Rectal smooth muscle tissue (tissue), 1 donor: Measurements from ENCODE around the gene OTOP2.

Source experiments
- H3K27ac ChIP-seq: one replicate; pipeline ENCODE4 v1.7.0; 2013; ENCODE audit warnings: low read depth, low read length, inconsistent platforms
- H3K27me3 ChIP-seq: one replicate; pipeline ENCODE4 v1.7.0; 2013; ENCODE audit warnings: low read length; ENCODE audit not compliant: control insufficient read depth, insufficient read depth
- H3K36me3 ChIP-seq: one replicate; pipeline ENCODE4 v1.7.0; 2013; ENCODE audit warnings: low read length; ENCODE audit not compliant: control insufficient read depth, insufficient read depth
- H3K4me1 ChIP-seq: one replicate; pipeline ENCODE4 v1.7.0; 2013; ENCODE audit warnings: low read length; ENCODE audit not compliant: control insufficient read depth, insufficient read depth
- H3K4me3 ChIP-seq: one replicate; pipeline ENCODE4 v1.7.0; 2013; ENCODE audit warnings: low read length
- H3K9ac ChIP-seq: one replicate; pipeline ENCODE4 v1.7.0; 2013; ENCODE audit warnings: low read length

Gene OTOP2

DNA sequence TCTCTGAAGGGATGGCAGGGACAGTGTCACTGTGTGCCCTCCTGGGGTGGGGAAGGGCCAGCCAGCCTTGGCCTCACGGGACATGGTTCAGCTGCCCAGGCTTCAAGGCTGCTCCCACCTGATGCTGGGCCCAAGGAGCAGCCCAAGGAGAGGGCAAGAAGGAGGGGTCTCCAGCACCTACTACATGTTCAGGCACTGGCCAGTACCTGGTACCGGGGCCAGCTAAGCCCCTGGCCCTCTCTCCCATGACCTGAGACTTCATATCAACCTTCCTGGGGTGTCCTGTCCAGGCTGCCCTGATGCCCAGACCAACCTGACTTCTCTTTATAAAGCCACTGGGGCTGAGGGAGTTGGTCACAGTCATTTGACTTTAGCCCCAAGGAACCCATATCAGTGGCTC is 2.3 kb upstream of the OTOP2 start:
- H3K4me1 ChIP-seq: no peaks in the 10 kb centered on the region
- H3K27ac ChIP-seq: no peak overlapping the region
- no peak overlapping the region for H3K4me3 ChIP-seq
- H3K36me3 ChIP-seq: no peaks in the 10 kb centered on the region
- H3K27me3 ChIP-seq: peaks cover 29% of the 10 kb centered on the region
- H3K9ac ChIP-seq: no peak overlapping the region

DNA sequence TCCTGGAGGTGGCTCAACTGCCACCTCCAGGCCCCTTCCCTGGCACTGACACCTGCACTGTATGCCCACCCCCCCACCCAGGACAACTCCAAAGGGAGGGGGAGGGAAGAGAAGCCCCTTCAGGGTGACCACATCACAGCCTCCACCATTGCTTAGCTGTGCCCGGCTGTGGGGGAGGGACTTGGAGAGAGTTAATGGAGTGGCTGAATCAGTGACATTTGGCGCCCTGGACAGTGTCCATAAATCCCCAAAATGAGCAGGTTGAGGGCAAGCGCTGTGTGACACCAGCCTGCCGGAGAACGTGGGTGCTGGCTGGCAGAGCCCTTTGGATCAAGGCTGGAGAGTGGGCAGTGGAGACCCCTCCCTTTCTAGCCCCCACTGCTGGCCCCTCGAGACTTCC is 1.9 kb upstream of the OTOP2 start:
- no peak overlapping the region for H3K4me3 ChIP-seq
- no peak overlapping the region for H3K27ac ChIP-seq
- peaks cover 33% of the 10 kb centered on the region for H3K27me3 ChIP-seq
- no peaks in the 10 kb centered on the region for H3K4me1 ChIP-seq
- no peaks in the 10 kb centered on the region for H3K36me3 ChIP-seq
- no peak overlapping the region for H3K9ac ChIP-seq

DNA sequence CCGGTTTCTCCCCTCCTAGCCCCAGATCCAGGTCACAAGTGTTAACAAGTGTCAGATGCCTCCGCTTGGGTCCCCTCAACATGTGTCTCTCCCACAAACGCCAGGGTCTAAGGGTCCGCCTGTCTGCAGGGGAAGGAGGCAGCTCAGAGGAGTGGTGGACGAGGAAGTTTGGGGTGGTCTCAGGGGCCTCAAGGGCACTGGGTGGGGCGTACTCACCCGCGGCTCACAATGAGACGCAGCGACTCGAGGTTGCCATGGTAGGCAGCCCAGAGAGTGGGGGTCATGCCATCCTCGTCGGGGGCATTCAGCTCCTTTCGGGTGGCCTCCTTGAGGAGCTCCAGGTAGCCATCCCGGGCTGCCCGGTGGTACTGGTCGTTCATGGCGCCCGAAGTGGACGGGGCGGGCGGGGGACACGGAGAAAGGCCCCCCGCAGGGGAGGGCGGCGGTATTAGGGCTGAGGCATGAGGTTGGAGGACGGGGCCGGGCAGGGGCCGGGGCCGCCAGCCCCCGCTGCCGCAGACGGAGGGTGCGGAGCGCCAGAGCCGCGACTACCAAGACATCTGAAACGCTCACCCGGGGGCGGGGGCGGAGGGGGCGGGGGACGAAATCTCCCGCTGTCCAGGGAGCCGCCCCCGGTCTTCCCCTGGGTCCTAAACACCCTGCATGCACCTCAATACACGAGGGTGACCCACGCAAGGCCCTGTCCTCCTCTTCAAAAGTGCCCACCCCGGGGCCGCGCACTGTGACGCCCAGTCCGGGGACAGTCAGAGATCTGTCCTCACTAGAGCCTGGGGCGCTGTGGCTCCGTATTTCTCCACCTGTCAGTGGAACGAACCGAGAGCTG is 1.2 kb upstream of the OTOP2 start, which contains the start of gene USH1G:
TSS of gene USH1G (minus strand) at position 562 of the 844 bp plus-strand sequence. CDS start at position 380, 182 bp downstream.
- H3K27me3 ChIP-seq: peaks cover 35% of the 10 kb centered on the region
- no peak within 1 kb of the TSS for H3K9ac ChIP-seq

DNA sequence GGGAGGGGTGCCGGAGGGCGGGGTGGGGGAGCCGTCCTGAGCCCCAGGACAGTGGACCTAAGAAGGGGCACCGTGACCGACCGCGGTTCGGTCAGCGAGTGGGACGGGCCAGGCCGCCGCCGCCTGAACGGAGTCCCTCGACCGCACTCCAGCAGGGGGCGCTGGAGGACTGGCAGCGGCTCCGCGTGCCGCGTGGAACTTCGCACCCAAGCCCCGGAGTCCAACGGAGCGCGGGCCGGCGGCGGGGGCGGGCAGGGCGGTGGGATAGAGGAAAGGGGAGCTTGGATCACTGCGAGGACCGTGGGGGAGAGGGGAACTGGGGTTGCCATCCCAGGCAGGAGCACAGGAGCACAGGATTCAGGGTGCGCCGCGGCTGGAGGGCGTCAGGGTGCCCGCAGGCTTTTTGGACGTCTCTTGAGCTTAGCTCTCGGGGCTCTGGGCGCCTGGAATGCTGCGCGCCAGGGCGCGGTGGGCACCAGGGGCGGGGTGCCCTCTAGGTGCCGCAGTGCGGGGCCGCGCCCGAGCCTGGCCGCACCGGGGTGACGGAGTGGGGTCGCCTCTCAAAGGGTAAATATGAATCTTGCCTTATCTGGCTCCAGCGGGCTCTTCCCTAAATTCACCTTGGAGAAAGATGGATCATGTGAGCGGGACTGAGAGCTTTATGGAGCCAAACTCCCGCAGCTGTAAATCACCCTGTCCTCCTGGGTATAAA is 379 bp upstream of the OTOP2 start:
- Histone ChIP-seq H3K36me3 (no peaks in the 10 kb centered on the region), H3K4me3 (no peak overlapping the region), H3K4me1 (no peaks in the 10 kb centered on the region), H3K27ac (no peak overlapping the region), H3K27me3 (peaks cover 35% of the 10 kb centered on the region), H3K9ac (no peak overlapping the region)

More for the DNA sequence above, 1.2 kb upstream of the OTOP2 start, which contains the start of gene USH1G:
- H3K27ac ChIP-seq: no peak within 1 kb of the TSS
- no peak within 1 kb of the TSS for H3K4me3 ChIP-seq
- no peaks in the 10 kb centered on the region for H3K36me3 ChIP-seq
- H3K4me1 ChIP-seq: no peaks in the 10 kb centered on the region

DNA sequence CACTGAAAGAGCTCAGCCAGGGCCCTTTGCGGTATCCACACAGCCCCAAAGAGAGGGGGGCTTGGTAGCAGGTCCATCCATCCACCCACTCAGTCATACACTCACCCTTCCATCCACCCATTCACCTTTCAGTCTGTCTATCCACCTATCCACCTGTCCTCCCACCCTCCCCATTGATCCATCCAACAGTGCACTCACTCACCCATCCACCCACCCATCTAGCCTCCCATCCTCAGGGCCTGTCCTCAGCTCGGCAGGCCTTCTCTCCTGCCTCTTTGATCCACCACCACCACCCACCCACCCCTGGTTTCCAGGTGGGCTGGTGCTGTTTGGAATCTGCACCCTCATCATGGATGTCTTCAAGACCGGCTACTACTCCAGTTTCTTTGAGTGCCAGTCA is 1.2 kb downstream of the OTOP2 start:
- Histone ChIP-seq H3K27me3 (peaks cover 35% of the 10 kb centered on the region), H3K9ac (no peak overlapping the region), H3K27ac (no peak overlapping the region), H3K4me3 (no peak overlapping the region), H3K4me1 (no peaks in the 10 kb centered on the region), H3K36me3 (no peaks in the 10 kb centered on the region)

DNA sequence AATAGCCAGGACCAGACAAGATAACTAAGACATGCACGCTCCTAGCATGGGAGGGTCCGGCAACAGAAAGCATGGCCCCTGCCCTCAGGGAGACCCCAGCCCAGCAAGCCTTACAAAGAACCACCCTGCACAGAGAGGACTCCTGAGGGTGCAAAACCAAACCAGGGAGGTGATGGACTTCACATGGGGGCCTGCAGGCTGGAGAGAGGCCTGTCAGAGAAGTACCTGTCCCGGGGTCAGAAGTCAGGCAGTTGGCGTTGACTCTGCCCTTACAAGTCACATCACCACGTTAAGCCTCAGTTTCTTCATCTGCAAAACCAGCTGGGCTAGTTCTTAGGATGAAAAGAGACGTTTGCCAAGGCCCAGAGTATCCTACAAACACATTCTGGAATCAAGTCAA is 4.7 kb downstream of the OTOP2 start:
- Histone ChIP-seq H3K9ac (no peak overlapping the region), H3K27me3 (peaks cover 35% of the 10 kb centered on the region), H3K4me1 (no peaks in the 10 kb centered on the region), H3K27ac (no peak overlapping the region), H3K4me3 (no peak overlapping the region), H3K36me3 (no peaks in the 10 kb centered on the region)

DNA sequence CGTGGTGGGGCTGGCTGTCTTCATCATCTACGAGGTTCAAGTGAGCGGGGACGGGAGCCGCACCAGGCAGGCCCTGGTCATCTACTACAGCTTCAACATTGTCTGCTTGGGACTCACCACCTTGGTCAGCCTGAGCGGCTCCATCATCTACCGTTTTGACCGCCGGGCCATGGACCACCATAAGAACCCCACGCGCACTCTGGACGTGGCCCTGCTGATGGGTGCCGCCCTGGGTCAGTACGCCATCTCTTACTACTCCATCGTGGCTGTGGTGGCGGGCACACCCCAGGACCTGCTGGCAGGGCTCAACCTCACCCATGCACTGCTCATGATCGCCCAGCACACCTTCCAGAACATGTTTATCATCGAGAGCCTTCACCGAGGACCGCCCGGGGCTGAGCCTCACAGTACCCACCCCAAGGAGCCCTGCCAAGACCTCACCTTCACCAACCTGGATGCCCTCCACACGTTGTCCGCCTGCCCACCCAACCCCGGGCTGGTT is 6.5 kb downstream of the OTOP2 start:
- H3K9ac ChIP-seq: no peak overlapping the region
- H3K27me3 ChIP-seq: peaks cover 21% of the 10 kb centered on the region
- H3K36me3 ChIP-seq: no peaks in the 10 kb centered on the region
- no peaks in the 10 kb centered on the region for H3K4me1 ChIP-seq
- no peak overlapping the region for H3K27ac ChIP-seq
- no peak overlapping the region for H3K4me3 ChIP-seq

DNA sequence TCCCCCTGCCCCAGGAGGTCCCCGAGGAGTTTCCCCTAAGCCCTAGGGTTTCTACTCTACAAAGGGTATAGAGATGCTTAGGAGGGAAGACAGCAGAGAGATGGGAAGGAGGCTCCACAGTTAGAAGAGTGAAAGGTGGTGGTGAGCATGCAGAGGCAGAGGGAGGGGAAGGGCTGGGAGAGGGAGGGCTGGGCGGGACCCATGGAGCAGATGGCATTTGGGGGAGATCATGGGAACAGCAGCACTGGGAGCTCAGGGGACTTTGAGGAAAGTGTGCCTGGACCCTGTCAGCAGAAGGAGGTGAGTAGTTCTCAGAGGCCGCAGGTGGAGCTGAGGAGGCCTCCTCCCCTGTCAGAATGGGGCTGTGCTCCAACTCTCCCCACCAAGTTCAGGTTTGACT is 11.0 kb downstream of the OTOP2 start:
- Histone ChIP-seq H3K4me3 (no peak overlapping the region), H3K36me3 (no peaks in the 10 kb centered on the region), H3K27me3 (peaks cover 36% of the 10 kb centered on the region), H3K4me1 (no peaks in the 10 kb centered on the region), H3K9ac (no peak overlapping the region), H3K27ac (no peak overlapping the region)

DNA sequence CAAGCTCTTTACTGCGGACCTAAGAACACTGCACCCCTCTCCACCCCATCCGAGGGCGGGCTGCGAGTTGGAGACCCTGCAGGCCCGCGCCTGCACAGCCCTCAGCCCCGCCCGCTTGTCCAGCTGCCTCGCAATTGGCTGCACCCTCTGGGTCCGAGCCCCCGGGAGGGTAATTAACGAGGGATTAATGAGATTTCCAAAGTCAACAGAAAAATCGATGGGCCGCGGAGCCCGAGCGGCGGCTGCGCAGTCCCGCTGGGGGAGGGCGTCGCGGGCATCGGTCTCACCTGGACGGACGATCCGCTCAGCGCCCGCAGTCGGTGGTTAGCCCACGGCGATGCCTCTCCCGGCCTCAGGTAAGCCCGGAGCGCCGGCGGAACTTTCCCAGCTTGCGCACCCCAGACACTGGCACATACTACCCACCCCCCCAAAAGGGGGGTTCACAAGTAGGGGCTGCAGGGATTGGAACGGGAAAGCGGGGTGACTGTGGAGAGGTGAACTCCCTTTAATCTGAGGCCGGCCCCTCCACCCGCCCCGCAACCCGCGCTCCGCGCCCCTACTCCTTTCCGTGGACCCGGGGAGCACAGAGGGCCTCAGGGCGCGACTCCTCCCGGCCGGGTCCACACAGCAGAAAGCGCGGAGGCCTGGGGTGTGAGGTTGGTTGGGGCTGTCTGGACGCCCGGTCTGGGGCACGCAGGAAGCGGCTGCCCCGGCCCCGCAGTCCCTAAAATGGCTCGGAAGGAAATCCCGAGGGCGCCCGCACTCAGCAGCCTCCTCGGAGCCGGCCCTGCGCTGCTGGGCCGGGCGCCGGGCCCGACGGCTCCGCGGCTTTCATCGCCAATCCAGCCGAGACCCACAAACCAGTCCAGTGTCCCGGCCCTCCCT is 11.8 kb downstream of the OTOP2 start, which contains the start of gene OTOP3:
TSS of gene OTOP3 (plus strand) at position 314 of the 885 bp plus-strand sequence. CDS start at position 338, 24 bp downstream.
- H3K36me3 ChIP-seq: no peaks in the 10 kb centered on the region
- peaks cover 36% of the 10 kb centered on the region for H3K27me3 ChIP-seq
- H3K9ac ChIP-seq: no peak within 1 kb of the TSS
- no peak within 1 kb of the TSS for H3K4me3 ChIP-seq
- H3K27ac ChIP-seq: no peak within 1 kb of the TSS
- H3K4me1 ChIP-seq: no peaks in the 10 kb centered on the region

DNA sequence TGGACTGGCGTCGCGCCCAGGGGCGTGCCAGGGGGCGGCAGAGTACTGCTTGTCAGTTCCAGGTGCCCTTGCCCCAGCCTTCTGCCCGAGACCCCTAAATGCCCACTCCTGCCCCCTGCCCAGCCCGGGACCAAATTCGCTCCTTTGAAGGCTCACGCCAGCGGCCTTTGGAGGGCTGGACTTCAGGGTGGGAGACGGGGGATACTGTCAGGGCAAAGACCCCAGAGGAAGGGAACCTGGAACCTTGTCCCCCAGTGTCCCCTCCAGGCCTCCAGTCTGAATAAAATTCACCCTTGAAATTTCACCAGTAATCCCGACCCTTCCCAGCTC is 12.4 kb downstream of the OTOP2 start:
- no peak overlapping the region for H3K27ac ChIP-seq
- H3K9ac ChIP-seq: no peak overlapping the region
- H3K4me1 ChIP-seq: no peaks in the 10 kb centered on the region
- H3K36me3 ChIP-seq: no peaks in the 10 kb centered on the region
- peaks cover 34% of the 10 kb centered on the region for H3K27me3 ChIP-seq
- no peak overlapping the region for H3K4me3 ChIP-seq

DNA sequence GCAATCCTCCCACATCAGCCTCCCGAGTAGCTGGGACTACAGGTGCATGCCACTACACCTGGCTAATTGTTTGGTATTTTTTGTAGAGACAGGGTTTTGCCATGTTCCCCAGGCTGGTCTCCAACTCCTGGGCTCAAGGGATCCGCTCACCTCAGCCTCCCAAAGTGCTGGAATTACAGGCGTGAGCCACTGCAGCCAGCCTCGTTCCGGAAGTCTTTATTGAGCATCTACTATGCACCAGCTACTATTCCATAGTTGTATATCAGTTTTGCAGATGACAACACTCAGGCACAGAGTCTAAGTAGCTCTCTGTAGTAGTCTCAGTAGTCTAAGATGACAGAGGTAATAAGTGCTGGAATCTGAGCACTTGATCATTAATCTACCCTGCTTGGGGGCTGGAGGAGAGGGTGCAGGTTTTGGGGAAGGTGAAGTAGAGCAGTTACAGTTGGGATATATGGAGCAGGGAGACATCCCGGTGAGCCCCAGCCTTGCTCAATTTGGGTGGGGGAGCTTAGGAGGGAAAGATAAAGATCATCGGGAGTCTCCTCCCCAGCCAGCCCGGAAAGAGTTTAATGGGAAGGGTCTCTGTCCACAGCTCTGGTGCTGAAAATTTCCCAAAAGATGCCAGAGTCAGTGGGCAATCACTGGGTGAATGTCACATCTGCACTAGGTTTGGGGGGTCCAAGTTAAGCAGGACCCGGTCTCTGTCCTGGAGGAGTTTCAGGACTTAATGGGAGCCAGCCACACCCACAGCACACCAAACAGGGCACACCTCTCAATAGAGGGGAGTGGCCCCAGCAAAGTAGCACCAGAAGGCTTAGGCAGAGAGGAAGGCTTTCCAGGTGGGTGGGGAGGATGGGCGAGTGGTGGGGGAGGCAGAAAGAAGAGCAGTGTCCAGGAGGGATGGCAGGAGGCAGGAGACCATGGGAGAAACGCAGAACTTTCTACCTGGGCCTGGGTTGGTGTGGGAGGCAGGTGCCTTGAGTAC is 13.3 kb downstream of the OTOP2 start:
- Histone ChIP-seq H3K4me3 (no peak overlapping the region), H3K9ac (no peak overlapping the region), H3K4me1 (no peaks in the 10 kb centered on the region), H3K36me3 (no peaks in the 10 kb centered on the region), H3K27me3 (peaks cover 34% of the 10 kb centered on the region), H3K27ac (no peak overlapping the region)
